ENCODE measurements around the gene PTPN4.

PTPN4 gene

DNA sequence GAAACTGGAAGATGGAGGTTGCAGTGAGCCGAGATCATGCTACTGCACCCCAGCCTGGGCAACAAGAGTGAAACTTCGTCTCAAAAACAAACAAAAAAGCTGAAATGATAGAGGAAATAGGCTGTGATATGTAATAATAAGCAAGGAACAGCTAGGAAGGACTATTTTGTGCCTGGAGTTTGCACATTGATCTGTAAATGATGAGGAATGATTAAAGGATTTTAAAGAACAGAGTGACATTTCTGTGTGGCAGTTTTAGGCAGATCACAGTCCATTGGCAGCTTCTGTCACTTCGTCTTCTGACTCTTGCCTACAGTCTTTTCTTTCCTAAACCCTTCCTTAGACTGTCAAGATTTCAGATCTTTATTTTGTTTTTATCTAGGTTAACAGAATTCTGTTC lies 272.6 kb downstream of the PTPN4 start:
- no peak for DNase-seq

Data from CD4-positive, alpha-beta T cell treated with Interleukin-6 for 4 hours (primary cell).